ENCODE results near the gene ZNF236.
"Not testable (repeated sequence)": the region's sequence is repeated elsewhere in the genome, so short reads cannot be mapped to it uniquely, and the experiment has no call there.

The ZNF236 gene

GRCh38 chr18:76822506-76823160, at the start of gene ZNF236:
TSS of gene ZNF236 (plus strand) at chr18:76822557. CDS start at chr18:76822608, 51 bp downstream.
- no peak for FAIRE-seq

- FAIRE-seq, result no peak
These were observed 49.7 kb upstream of the ZNF236 start for GRCh38 chr18:76772665-76773064.

- not testable (repeated sequence) for FAIRE-seq
These were observed 45.3 kb upstream of the ZNF236 start for GRCh38 chr18:76777036-76777435.

- FAIRE-seq, result no peak
These were observed 38.4 kb upstream of the ZNF236 start for GRCh38 chr18:76783786-76784484.

GRCh38 chr18:76785872-76786271, 36.5 kb upstream of the ZNF236 start:
- no peak for FAIRE-seq

- FAIRE-seq, result no peak
These were observed 33.6 kb upstream of the ZNF236 start for GRCh38 chr18:76788571-76789317.

- FAIRE-seq, result no peak
These were observed 31.3 kb upstream of the ZNF236 start for GRCh38 chr18:76791106-76791505.

GRCh38 chr18:76791642-76792041, 30.7 kb upstream of the ZNF236 start:
- no peak for FAIRE-seq

- no peak for FAIRE-seq
These were observed 28.0 kb upstream of the ZNF236 start for GRCh38 chr18:76794326-76794725.

GRCh38 chr18:76801567-76802505, 20.5 kb upstream of the ZNF236 start:
- no peak for FAIRE-seq

GRCh38 chr18:76803413-76803812, 18.9 kb upstream of the ZNF236 start:
- no peak for FAIRE-seq

GRCh38 chr18:76803814-76804213, 18.5 kb upstream of the ZNF236 start:
- FAIRE-seq, result peak; percentile 66

- no peak for FAIRE-seq
These were observed 17.1 kb upstream of the ZNF236 start for GRCh38 chr18:76805221-76805620.

- FAIRE-seq, result no peak
These were observed 16.1 kb upstream of the ZNF236 start for GRCh38 chr18:76806301-76806700.

GRCh38 chr18:76808561-76808960, 13.8 kb upstream of the ZNF236 start:
- FAIRE-seq, result no peak

GRCh38 chr18:76811530-76811929, 10.8 kb upstream of the ZNF236 start:
- FAIRE-seq, result not testable (repeated sequence)

- no peak for FAIRE-seq
These were observed 8.1 kb upstream of the ZNF236 start for GRCh38 chr18:76814256-76814655.

GRCh38 chr18:76816127-76816526, 6.2 kb upstream of the ZNF236 start:
- no peak for FAIRE-seq

GRCh38 chr18:76817888-76818611, 4.3 kb upstream of the ZNF236 start:
- no peak for FAIRE-seq

- no peak for FAIRE-seq
These were observed 2.8 kb upstream of the ZNF236 start for GRCh38 chr18:76819411-76820136.

- no peak for FAIRE-seq
These were observed 942 bp upstream of the ZNF236 start for GRCh38 chr18:76821356-76821874.
